Cardiac muscle cell (in vitro differentiated cells and primary cell): ENCODE data around the gene TOM1. TPM values are rescaled to one million over a fixed set of nuclear protein-coding genes. Genes with fewer than 3 reads are reported as not detected.
"Not testable (repeated sequence)": the region's sequence is repeated elsewhere in the genome, so short reads cannot be mapped to it uniquely, and the experiment has no call there.

Experiments
- DNase-seq, 2 donors: peaks; one replicate each; pipeline versions ENCODE4 v3.0.0 to v3.0.0-alpha.2; 2010 to 2017; ENCODE audit warnings: low read depth in 1 of 2, low spot score in 1 of 2
- H3K27ac ChIP-seq: fragments of 200-600 bp; sonication (generic); 2 replicates; pipeline ENCODE4 v1.5.1; 2016
- H3K27me3 ChIP-seq: fragments of 200-600 bp; sonication (generic); 2 replicates; pipeline ENCODE4 v1.6.0; 2016; ENCODE audit warnings: control low read depth
- H3K36me3 ChIP-seq: fragments of 200-600 bp; sonication (generic); 2 replicates; pipeline ENCODE4 v1.5.1; 2016; ENCODE audit warnings: control low read depth
- H3K4me1 ChIP-seq: fragments of 200-600 bp; sonication (generic); 2 replicates; pipeline ENCODE4 v1.8.1; 2017; ENCODE audit warnings: low read depth, mild to moderate bottlenecking, mixed run types
- H3K4me3 ChIP-seq: fragments of 200-600 bp; sonication (generic); 2 replicates; pipeline ENCODE4 v1.5.1; 2016; ENCODE audit warnings: mild to moderate bottlenecking
- H3K9me3 ChIP-seq: fragments of 200-600 bp; sonication (generic); 2 replicates; pipeline ENCODE4 v1.5.1; 2017; ENCODE audit warnings: low read depth, mild to moderate bottlenecking, control low read depth
- polyA plus RNA-seq: library from polyadenylated mRNA; unstranded; fragments of >200 nt; fragmentation: Nextera tagmentation; extraction: Ambion mirVana; gene quantifications from 2 replicates; pipeline ENCODE4 v1.2.1, GENCODE V29; 2016
- total RNA-seq: library from RNA; depleted of rRNA; stranded (reverse); fragments of >200 nt; gene quantifications from 2 replicates; pipeline ENCODE4 v1.2.3, GENCODE V29; 2016
- TF ChIP-seq, protein P1 (sequence below): IDR thresholded peaks from 2 replicates; pipeline ENCODE4 v1.5.1; 2012; ENCODE audit warnings: low read depth, mild to moderate bottlenecking, low read length

Gene TOM1
- total and polyA plus RNA-seq, 2 experiments from 2014 or later, result 76.2 to 107 TPM

DNA sequence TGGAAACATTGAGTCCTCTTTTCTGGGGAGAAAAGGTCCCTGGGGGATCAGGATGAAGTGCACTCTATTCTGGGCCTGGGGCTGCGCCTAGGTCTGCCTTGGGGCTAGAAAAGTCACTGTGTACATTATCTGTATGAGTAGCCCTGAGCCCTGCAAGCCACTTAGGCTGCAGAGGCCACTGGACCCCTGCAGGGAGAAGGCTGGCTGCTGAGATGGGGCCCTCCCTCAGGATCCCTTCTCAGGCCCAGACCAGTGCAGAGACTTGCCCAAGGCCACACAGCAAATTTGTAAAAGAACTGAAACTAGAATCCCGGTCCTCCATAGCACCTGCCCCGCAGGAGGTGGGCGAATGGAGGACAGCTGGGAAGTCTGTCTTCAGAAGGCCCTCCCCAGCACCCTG lies 54.4 kb downstream of the TOM1 start:
- no peaks in the 10 kb centered on the region for H3K27me3 ChIP-seq
- DNase-seq, result no peak
- peaks cover 10% of the 10 kb centered on the region for H3K4me1 ChIP-seq
- H3K9me3 ChIP-seq, result no peaks in the 10 kb centered on the region
- TF ChIP-seq, protein P1, sequence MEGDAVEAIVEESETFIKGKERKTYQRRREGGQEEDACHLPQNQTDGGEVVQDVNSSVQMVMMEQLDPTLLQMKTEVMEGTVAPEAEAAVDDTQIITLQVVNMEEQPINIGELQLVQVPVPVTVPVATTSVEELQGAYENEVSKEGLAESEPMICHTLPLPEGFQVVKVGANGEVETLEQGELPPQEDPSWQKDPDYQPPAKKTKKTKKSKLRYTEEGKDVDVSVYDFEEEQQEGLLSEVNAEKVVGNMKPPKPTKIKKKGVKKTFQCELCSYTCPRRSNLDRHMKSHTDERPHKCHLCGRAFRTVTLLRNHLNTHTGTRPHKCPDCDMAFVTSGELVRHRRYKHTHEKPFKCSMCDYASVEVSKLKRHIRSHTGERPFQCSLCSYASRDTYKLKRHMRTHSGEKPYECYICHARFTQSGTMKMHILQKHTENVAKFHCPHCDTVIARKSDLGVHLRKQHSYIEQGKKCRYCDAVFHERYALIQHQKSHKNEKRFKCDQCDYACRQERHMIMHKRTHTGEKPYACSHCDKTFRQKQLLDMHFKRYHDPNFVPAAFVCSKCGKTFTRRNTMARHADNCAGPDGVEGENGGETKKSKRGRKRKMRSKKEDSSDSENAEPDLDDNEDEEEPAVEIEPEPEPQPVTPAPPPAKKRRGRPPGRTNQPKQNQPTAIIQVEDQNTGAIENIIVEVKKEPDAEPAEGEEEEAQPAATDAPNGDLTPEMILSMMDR, result no peak
- H3K36me3 ChIP-seq, result no peaks in the 10 kb centered on the region
- no peak overlapping the region for H3K27ac ChIP-seq
- H3K4me3 ChIP-seq, result no peak overlapping the region

DNA sequence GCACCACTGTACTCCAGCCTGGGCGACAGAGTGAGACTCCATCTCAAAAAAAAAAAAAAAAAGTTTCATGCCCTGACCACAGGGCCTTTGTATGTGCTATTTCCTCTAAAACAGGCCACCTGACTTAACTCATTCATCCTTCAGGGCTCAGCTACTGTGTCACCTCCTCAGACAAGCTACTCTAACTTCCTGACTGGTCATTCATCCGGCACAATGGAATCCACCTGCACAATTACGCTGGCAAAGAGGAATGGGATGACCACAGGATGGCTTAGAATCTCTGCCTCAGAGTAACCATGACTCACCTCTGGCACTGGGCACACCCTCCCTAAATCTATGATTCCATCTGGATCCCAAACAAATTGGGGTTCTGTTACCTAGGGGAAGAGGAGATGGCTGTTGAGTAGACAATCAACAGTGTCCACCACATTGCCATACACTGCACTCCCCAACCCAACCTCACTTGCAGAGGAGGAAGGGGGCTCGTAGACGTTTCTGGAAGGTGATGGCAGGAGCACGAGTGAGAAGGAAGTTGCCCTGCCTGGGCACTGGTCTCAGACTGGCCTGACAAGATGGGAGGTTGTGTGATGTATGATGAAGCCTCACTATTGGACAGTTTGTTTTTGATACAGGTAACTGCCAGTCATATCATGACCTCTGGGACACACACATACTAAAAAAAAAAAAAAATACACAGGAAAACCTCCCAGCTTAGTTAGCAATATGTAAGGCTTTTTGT lies 58.4 kb downstream of the TOM1 start:
- no peaks in the 10 kb centered on the region for H3K36me3 ChIP-seq
- no peaks in the 10 kb centered on the region for H3K27me3 ChIP-seq
- TF ChIP-seq, protein P1, result no peak
- no peak for DNase-seq
- no peak overlapping the region for H3K27ac ChIP-seq
- no peaks in the 10 kb centered on the region for H3K9me3 ChIP-seq
- no peaks in the 10 kb centered on the region for H3K4me1 ChIP-seq
- H3K4me3 ChIP-seq, result no peak overlapping the region

DNA sequence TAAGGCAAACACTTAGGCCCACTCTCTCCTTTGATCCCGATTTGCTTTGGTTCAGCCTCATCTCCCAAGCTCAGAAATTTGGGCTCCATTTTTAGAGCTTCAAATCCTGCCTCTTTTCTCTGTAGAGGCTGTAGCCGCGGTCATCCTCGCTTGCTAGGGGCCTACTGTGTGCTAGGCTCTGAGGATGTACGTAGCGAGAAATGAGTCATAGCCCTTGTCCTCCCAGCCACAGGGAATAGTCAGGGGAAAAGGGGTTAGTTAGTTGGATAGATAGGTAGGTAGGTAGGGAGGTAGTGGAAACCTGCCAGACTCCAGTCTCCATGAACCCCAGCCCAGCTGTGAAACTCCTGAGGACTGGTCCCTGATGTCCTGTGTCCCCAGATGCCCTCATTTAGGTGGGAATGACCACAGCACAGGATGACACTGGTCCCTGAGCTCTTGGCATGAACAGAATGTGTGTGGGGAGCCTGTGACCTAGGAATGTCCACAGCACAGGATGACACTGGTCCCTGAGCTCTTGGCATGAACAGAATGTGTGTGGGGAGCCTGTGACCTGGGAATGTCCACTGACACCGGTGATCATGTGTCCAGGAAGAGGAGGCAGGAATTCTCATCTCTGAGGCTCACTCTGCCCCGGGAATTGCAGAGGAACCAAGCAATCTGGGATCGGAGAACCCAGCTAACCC lies 59.8 kb downstream of the TOM1 start:
- Histone ChIP-seq H3K27ac (no peak overlapping the region), H3K9me3 (no peaks in the 10 kb centered on the region), H3K4me1 (no peaks in the 10 kb centered on the region), H3K4me3 (no peak overlapping the region), H3K27me3 (no peaks in the 10 kb centered on the region), H3K36me3 (no peaks in the 10 kb centered on the region)
- TF ChIP-seq, protein P1, result no peak
- DNase-seq, result no peak

DNA sequence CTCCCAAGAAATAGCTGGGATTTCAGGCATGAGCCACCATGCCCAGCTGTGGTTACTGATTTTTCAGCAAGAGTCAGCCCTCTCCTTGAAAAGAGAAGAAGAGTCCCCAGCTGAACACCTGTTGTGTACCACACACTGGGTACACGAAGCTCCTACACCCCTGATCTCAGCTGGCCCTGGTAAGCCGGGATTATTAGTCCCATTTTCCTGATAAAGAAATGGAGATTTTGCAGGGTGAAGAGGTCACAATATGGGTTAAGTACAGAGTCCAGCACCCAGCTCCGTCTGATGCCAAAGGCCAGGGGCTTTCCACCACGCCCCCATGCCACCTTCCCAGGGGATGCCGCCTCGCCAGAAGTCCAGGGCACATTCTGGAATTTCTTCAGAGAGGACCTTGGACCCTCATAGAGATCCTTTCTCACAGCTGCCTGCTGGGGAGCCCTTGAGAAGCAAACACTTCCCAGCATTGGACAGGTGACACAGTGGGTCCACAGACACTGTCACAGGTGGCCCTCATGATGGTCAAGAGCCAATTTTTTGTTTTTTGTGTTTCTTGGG lies 61.4 kb downstream of the TOM1 start:
- Histone ChIP-seq H3K4me1 (no peaks in the 10 kb centered on the region), H3K4me3 (no peak overlapping the region), H3K36me3 (no peaks in the 10 kb centered on the region), H3K9me3 (no peaks in the 10 kb centered on the region), H3K27ac (no peak overlapping the region), H3K27me3 (no peaks in the 10 kb centered on the region)
- TF ChIP-seq, protein P1, result no peak
- DNase-seq, result no peak

DNA sequence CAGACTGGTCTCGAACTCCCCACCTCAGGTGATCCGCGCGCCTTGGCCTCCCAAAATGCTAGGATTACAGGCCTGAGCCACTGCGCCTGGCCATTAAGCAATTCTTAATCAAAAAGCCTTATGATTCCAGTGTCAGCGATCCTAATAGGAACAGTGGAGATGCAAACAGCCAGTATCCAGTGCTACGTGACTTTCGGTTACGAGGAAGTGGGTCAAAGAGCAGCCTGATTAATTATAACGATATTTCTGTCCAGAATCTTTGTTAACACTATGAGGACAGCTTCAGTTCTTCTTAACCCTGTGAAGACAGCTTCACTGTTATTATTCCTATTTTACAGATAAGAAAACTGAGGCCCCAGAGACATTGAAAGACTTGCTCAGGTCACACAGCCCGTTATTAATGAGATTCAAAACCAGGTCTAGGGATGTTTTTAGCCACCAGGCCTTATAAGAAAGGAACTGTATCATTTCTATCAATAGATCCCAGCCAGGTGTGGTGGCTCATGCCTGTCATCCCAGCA lies 63.9 kb downstream of the TOM1 start:
- H3K27me3 ChIP-seq, result no peaks in the 10 kb centered on the region
- TF ChIP-seq, protein P1, result no peak
- no peak overlapping the region for H3K4me3 ChIP-seq
- no peak overlapping the region for H3K27ac ChIP-seq
- H3K36me3 ChIP-seq, result no peaks in the 10 kb centered on the region
- no peaks in the 10 kb centered on the region for H3K4me1 ChIP-seq
- DNase-seq, result no peak
- no peaks in the 10 kb centered on the region for H3K9me3 ChIP-seq

DNA sequence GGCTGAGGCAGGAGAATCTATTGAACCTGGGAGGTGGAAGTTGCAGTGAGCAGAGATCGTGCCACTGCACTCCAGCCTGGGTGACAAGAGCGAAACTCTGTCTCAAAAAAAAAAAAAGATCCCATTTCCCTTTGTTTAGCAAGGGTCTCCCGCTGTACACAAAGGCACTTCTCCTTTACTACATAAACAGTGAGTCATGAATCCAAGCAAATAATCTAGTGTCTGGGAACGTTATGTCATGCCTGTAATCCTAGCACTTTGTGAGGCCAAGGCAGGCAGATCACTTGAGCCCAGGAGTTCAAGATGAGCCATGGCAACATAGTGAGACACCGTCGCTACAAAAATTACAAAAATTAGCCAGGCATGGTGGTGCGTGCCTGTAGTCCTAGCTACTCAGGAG lies 64.5 kb downstream of the TOM1 start:
- not testable (repeated sequence) for H3K27me3 ChIP-seq, H3K27ac ChIP-seq, H3K4me3 ChIP-seq, H3K36me3 ChIP-seq, H3K9me3 ChIP-seq, H3K4me1 ChIP-seq
- peak in 1 of 2 donors; percentile 56 for DNase-seq
